Bone marrow (tissue), 2 donors: ENCODE data around the gene IFITM1.
"Not testable (repeated sequence)": the region's sequence is repeated elsewhere in the genome, so short reads cannot be mapped to it uniquely, and the experiment has no call there.

Source experiments
- DNase-seq, 2 donors: peaks; one replicate each; lab custom pipeline; 2025; lab: John Stamatoyannopoulos, UW

Gene IFITM1

DNA sequence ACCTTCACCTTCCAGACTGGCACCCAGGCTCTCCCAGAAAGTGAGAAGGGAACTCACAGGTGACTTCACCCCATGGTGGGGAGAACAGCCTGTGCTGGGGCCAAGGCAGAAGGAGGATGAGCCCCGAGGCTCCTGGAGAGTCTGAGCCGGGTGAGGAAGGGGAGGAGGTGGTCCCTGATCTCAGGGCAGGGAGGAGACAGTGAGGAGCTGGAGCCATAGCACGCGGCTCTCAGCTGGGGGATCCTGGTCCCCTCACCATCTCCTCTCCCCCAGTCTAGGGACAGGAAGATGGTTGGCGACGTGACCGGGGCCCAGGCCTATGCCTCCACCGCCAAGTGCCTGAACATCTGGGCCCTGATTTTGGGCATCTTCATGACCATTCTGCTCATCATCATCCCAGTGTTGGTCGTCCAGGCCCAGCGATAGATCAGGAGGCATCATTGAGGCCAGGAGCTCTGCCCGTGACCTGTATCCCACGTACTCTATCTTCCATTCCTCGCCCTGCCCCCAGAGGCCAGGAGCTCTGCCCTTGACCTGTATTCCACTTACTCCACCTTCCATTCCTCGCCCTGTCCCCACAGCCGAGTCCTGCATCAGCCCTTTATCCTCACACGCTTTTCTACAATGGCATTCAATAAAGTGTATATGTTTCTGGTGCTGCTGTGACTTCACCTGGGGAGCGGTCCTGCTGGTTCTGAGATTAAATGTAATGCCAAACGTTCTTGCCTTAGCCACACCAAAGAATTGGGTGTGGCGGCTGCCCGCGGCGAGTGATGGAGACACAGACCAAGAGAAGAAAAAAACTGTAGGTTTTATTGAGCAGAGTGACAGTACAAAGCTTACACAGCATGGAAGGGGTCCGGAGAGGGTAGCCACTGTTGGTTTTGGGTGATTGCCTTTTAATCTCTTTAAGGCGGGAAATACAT, 4.8 kb upstream of the IFITM1 start:
- not testable (repeated sequence) for DNase-seq

DNA sequence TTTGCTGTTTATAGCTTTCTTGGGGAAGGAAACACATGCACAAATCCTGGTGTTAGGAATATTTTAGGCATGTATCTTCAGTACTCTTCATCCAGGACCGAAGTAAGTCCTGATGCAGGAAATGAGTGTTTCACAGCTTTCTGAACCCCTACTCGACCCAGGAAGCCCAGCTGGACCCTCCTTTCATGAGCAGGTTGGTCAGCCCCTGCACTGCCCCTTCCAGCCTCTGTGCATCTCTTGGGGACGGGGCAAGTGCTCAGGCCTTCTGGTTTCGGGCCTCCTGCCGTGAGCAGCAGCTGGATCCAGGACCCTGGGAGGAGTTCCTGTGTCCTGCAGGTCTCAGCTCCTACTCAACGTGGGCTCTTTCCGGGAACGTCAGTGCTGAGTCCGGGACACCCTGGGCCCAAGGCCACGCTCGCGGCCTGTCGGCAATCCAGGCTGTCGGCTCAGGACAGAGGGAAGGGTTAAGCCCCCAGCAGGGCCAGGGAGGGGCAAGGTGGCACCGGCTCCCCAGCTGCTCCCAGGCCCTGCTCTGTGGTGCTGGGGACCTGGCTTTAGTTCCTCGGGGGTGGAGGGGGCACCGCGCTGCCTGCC, 3.8 kb upstream of the IFITM1 start:
- DNase-seq: not testable (repeated sequence)

DNA sequence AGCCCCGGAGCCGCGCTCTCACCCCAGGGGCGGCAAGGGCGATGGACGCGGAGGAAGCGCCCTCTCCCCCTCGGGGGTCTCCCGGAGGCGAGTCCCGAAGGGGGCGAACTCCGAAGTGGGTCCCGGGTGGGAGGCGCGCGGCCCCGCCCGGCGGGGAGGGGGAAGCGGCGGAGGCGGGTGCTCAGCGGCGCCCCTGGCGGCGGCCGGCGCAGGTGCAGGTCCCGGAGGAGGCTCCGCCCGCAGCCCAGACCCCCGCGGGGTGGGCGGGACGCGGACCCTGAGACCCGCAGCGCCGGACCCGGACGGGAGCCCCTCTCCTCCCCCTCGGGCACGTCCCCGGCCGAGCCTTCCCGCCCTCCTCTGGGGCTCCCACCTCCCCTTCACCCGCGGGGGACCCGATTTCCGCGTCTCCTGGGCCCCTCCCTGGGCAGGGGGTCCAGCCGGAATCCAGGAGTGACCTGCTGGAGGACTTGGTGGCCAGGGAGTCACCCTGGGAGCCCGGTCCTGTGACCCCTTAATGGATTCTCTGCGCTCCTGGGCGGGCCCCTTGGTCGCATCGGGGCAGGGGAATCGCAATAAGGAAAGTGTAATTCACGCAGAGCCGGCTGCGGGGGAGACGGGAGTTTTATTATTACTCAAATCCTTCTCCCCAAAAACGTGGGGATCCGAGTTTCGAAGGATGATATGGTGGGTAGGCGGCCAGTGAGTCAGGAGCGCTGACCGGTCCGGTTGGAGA, 2.7 kb upstream of the IFITM1 start:
- DNase-seq: not testable (repeated sequence)

GRCh38 chr11:312092-312816, 1.6 kb upstream of the IFITM1 start:
- no peak for DNase-seq

DNA sequence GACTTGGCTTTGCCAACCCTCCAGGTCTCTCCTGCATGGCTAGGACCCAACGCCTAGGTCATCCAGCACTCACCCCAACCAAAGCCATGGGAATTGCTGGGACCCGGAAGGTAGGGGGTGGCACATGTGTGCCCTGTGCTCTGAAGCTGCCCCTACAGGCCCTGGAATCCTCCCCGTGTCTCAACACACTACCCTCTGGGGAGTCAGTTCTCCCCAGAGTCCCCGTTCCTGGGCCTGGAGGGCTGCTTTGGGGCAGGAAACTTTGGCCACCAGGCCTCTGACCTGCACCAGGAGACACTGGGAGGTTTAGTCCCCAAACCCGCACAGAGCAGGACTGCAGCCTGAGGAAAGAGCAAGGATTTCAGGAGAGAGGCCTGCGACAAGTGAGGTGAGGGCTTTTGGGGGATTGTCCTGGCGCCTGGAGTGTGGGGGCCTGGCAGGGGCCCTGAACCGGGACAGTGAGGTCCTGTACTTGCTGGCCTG, 495 bp upstream of the IFITM1 start:
- DNase-seq: no peak

DNA sequence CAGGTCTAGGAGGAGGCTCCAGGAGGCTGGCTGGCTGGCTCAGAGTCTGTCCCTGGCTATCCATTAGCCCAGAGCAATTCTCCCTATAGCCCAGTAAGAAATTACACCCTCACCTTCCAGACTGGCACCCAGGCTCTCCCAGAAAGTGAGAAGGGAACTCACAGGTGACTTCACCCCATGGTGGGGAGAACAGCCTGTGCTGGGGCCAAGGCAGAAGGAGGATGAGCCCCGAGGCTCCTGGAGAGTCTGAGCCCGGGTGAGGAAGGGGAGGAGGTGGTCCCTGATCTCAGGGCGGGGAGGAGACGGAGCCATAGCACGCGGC, 675 bp downstream of the IFITM1 start:
- not testable (repeated sequence) for DNase-seq

GRCh38 chr11:315051-315481, 1.2 kb downstream of the IFITM1 start:
- no peak for DNase-seq

GRCh38 chr11:315516-315994, 1.7 kb downstream of the IFITM1 start:
- DNase-seq: no peak

DNA sequence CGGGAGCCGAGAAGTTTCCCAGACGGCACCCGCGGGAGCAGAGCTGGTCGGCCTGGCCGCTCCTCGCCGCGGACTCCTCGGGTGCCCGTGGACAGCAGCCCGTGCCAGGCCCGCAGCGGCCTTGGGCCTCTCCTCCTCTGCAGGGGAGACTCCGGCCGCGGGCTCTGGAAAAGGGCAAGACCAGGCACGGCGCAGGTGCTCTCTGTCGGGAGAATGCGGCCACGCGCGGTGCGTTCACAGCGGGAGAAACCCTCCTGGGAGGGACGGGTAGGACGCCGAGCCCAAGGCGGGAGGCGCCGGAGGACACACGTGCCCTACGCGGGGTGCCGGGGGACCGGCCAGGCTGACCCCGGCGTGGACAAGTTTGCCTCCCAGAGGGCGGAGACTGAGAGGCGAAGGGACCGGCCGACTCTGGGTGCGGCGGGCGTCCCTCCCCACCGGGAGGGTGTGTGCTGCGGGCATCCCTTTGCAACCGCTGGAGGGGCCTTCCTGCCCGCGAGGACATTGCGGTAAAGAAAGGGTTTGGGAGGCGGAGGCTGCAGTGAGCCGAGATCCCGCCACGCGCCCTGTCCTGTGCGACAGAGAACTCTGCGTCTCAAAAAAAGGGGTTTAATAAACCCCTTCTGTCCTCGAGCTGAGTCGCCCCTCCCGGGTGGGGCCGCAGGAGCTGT, 2.3 kb downstream of the IFITM1 start:
- DNase-seq: no peak

DNA sequence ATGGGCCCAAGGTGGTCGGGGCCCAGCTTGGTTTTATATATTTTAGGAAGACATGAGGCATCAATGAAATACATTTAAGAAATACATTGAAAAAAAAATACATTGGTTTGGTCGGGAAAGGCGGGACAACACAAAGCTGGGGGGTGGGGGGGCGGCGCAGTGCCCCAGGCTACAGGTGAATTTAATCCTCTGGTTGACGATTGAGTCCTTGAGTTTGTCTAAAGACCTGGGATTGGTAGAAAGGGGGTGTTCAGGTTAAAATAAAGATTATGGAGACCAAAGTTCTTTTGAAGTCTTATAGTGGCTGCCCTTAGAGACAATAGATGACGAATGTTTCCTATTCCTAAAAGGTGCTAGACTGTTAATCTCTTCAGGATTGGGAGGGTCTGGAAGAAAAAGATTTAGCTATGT, 3.1 kb downstream of the IFITM1 start:
- no peak for DNase-seq

- DNase-seq: not testable (repeated sequence)
These were observed 4.0 kb downstream of the IFITM1 start for GRCh38 chr11:317668-318404.

DNA sequence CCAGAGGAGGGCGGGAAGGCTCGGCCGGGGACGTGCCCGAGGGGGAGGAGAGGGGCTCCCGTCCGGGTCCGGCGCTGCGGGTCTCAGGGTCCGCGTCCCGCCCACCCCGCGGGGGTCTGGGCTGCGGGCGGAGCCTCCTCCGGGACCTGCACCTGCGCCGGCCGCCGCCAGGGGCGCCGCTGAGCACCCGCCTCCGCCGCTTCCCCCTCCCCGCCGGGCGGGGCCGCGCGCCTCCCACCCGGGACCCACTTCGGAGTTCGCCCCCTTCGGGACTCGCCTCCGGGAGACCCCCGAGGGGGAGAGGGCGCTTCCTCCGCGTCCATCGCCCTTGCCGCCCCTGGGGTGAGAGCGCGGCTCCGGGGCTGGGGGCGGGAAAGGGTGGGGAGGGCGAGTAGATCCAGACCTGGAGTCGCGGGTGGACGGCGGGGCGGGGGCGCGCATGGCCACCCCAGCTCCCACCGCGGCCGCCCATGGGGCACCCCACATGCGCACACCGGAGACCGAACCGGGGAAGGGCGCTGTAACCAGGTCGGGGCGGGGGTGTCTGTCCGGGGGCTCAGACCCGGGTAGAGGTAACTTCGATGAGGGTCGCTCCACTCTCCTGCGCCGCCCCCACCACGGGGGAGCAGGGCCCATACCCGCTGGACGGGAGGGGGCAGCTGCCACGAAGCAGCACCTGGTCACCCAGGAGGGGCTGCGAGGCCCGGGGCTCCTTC, 4.7 kb downstream of the IFITM1 start:
- not testable (repeated sequence) for DNase-seq

DNA sequence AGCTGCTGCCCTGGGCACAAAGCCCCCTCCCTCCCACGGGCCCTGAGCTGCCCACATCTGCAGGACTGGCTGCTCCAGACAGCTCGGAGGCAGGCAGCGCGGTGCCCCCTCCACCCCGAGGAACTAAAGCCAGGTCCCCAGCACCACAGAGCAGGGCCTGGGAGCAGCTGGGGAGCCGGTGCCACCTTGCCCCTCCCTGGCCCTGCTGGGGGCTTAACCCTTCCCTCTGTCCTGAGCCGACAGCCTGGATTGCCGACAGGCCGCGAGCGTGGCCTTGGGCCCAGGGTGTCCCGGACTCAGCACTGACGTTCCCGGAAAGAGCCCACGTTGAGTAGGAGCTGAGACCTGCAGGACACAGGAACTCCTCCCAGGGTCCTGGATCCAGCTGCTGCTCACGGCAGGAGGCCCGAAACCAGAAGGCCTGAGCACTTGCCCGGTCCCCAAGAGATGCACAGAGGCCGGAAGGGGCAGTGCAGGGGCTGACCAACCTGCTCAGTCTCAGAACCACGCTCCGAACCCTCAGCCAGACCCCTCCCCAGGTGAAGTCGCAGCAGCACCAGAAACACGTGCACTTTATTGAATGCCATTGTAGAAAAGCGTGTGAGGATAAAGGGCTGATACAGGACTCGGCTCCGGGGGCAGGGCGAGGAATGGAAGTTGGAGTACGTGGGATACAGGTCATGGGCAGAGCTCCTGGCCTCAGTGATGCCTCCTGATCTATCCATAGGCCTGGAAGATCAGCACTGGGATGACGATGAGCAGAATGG, 5.5 kb downstream of the IFITM1 start:
- DNase-seq: not testable (repeated sequence)

DNA sequence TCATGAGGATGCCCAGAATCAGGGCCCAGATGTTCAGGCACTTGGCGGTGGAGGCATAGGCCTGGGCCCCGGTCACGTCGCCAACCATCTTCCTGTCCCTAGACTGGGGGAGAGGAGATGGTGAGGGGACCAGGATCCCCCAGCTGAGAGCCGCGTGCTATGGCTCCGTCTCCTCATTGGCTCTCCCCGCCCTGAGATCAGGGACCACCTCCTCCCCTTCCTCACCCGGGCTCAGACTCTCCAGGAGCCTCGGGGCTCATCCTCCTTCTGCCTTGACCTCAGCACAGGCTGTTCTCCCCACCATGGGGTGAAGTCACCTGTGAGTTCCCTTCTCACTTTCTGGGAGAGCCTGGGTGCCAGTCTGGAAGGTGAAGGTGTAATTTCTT, 6.0 kb downstream of the IFITM1 start:
- not testable (repeated sequence) for DNase-seq

DNA sequence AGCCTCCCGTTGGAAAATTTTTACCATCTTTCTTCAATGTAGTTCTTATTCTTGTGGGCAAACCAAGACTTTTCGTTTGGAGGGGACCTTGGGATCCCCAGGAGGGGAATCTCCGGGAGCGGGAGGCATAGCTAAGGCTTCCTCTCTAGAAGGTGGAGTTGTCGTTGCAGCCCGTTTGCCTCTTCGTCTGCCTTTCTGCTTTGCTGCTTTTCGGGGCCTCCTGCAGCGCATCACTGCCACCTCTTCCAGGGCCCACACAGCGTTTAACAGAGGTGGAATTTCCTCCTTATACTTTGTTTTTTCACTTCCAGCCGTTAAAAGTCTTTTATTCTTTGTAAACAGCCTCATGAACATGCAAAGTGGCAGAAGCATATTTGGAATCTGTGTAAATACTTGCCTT, 10.3 kb downstream of the IFITM1 start:
- no peak for DNase-seq

DNA sequence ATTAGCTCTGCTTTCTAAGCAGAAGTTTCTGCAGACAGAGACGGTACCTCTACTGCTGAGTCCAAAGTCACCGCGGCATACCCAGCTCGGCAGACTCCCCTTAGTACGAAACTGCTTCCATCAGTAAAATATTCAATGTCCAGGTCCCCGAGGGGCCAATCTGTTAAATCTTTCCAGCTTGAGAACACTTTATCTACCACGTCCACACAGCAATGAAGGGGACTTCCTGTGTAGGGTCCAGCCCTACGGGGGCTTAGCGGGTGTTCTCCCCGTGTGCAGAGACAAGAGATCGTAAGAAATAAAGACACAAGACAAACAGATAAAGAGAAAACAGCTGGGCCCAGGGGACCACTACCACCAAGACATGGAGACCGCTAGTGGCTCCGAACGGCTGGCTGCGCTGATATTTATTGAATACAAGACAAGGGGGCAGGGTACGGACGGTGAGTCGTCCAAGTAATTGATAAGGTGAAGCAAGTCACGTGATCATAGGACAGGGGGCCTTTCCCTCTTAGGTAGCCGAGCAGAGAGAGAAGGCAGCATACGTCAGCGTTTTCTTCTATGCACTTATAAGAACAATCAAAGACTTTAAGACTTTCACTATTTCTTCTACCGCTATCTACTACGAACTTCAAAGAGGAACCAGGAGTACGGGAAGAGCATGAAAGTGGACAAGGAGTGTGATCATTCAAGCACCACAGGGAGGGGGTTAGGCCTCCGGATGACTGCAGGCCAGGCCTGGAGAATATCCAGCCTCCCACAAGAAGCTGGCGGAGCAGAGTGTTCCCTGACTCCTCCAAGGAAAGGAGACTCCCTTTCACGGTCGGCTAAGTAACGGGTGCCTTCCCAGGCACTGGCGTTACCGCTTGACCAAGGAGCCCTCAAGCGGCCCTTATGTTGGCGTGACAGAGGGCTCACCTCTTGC, 11.0 kb downstream of the IFITM1 start:
- not testable (repeated sequence) for DNase-seq

- DNase-seq: no peak
These were observed 12.2 kb downstream of the IFITM1 start for GRCh38 chr11:325796-326591.
